ENCODE measurements around the gene UTP4. TPM values are rescaled to one million over a fixed set of nuclear protein-coding genes. Genes with fewer than 3 reads are reported as not detected.

The UTP4 gene
- total and polyA plus RNA-seq, 10 donors, result 12.6 to 37.9 (median 17.1) TPM

DNA sequence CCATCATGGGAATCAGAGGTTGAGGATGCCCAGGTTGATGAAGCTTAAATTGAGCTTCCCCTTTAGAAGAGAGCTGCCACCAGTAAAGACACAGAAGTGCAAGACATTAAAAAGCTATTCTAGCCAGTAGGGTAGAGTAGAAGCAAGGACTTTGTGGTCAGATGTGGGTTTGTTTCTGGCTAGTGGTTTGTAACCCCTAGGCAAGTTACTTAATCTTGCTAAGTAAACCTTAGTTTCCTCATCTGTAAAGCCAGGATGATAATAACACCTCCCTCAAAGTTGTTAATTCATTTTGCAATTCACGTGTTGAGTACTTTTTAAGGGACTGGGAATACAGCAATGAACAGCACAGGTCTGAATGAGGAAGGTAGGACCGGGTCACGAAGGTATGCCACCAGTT lies 58.1 kb downstream of the UTP4 start:
- Histone ChIP-seq H3K27ac (peak overlapping the region in 4 of 8 donors; percentile 11 to 59 (median 48)), H3K27me3 (replicated peaks in 1 of 7) (no peaks in the 10 kb centered on the region), H3K9me3 (no peaks in the 10 kb centered on the region), H3K36me3 (no peaks in the 10 kb centered on the region), H3K4me3 (no peak overlapping the region), H3K4me1 (peaks cover 14 to 73% (median 53%) of the 10 kb centered on the region in 6 donors)
- TF ChIP-seq, protein P1, sequence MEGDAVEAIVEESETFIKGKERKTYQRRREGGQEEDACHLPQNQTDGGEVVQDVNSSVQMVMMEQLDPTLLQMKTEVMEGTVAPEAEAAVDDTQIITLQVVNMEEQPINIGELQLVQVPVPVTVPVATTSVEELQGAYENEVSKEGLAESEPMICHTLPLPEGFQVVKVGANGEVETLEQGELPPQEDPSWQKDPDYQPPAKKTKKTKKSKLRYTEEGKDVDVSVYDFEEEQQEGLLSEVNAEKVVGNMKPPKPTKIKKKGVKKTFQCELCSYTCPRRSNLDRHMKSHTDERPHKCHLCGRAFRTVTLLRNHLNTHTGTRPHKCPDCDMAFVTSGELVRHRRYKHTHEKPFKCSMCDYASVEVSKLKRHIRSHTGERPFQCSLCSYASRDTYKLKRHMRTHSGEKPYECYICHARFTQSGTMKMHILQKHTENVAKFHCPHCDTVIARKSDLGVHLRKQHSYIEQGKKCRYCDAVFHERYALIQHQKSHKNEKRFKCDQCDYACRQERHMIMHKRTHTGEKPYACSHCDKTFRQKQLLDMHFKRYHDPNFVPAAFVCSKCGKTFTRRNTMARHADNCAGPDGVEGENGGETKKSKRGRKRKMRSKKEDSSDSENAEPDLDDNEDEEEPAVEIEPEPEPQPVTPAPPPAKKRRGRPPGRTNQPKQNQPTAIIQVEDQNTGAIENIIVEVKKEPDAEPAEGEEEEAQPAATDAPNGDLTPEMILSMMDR (IDR thresholded peaks at IDR 0.05 in 8 of 11, conservative IDR thresholded peaks at IDR 0.05 in 3 of 11), result no peak
- TF ChIP-seq POLR2AphosphoS5 (IDR thresholded peaks at IDR 0.05), result no peak
- no peak for TF ChIP-seq POLR2A (IDR thresholded peaks at IDR 0.05)
- intact Hi-C loops (cut with DNase I; ENCODE audit: low total_unique reads), result no loop called here
- no peak for DNase-seq
- WGBS, 5 donors, result 44 to 79% (median 61%) methylated on average over 3 of the region's 3 CpGs

DNA sequence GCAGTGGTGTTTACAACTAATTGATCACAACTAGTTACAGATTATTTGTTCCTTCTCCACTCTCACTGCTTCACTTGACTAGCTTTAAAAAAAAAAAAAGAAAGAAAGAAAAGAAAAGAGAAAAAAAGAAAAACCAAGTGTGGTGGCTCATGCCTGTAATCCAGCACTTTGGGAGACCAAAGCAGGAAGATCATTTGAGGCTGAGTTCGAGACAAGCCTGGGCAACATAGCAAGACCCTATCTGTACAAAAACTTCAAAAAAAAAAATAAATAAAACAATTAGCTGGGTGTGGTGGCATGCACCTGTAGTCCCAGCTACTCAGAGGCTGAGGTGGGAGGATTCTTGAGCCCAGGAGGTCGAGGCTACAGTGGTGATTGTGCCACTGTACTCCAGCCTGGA lies 58.7 kb downstream of the UTP4 start:
- Histone ChIP-seq H3K27ac (peak overlapping the region in 3 of 8 donors; percentile 44 to 59 (median 53)), H3K4me3 (no peak overlapping the region)
- TF ChIP-seq POLR2A (IDR thresholded peaks at IDR 0.05) (no peak), POLR2AphosphoS5 (IDR thresholded peaks at IDR 0.05) (no peak)
- TF ChIP-seq, protein P1 (IDR thresholded peaks at IDR 0.05 in 8 of 11, conservative IDR thresholded peaks at IDR 0.05 in 3 of 11), result no peak

DNA sequence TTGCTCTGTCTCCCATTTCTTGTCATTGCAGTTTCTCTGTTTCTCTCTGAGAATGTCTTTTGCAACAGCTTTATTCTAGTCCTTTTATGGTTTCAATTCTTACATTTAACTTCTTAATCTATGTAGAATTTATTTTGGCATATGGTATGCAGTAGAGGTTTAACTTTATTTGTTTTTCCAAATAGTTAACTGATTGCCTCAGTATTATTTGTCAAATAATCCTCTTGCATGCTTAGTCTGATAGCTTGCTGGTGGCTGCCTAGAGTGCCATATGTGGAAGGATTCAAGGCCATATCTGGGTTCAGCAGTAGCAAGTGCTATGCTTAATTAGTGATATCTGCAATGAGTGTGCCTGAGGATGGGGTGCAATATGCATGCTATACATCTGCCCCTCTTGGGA lies 61.4 kb downstream of the UTP4 start:
- Histone ChIP-seq H3K27ac (no peak overlapping the region), H3K4me3 (no peak overlapping the region), H3K36me3 (no peaks in the 10 kb centered on the region), H3K9me3 (no peaks in the 10 kb centered on the region), H3K27me3 (replicated peaks in 1 of 7) (no peaks in the 10 kb centered on the region), H3K4me1 (peaks cover 2 to 55% (median 32%) of the 10 kb centered on the region in 6 donors)
- intact Hi-C loops (cut with DNase I; ENCODE audit: low total_unique reads), result no loop called here
- DNase-seq, result no peak
- no peak for TF ChIP-seq POLR2AphosphoS5 (IDR thresholded peaks at IDR 0.05)
- TF ChIP-seq, protein P1 (IDR thresholded peaks at IDR 0.05 in 8 of 11, conservative IDR thresholded peaks at IDR 0.05 in 3 of 11), result no peak
- no peak for TF ChIP-seq POLR2A (IDR thresholded peaks at IDR 0.05)

More for the DNA sequence above, 58.7 kb downstream of the UTP4 start:
- no peaks in the 10 kb centered on the region for H3K36me3 ChIP-seq
- 84 to 95% (median 93%) methylated on average over 2 of the region's 2 CpGs for WGBS, 5 donors
- H3K9me3 ChIP-seq, result no peaks in the 10 kb centered on the region
- DNase-seq, result no peak
- intact Hi-C loops (cut with DNase I; ENCODE audit: low total_unique reads), result no loop called here
- H3K4me1 ChIP-seq, result peaks cover 11 to 72% (median 48%) of the 10 kb centered on the region in 6 donors
- H3K27me3 ChIP-seq (replicated peaks in 1 of 7), result no peaks in the 10 kb centered on the region

DNA sequence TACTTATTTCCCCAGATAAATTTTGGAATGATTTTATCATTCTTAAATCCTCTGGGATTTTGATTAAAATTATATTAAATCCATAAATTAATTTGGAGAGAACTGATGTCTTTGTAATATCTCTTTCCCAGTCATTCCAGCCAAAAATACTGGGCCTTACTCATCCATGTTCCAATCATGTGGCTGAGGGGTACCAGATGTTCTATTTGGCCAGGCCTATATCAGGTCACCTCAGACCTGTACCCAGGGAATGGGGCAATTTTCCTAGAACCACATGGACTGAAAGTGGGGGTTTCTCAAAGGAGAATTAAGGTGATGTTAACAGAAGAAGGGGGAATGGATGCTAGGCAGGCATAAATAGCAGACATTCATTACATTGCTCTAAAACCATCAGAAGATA lies 62.0 kb downstream of the UTP4 start:
- intact Hi-C loops (cut with DNase I; ENCODE audit: low total_unique reads), result no loop called here
- TF ChIP-seq, protein P1 (IDR thresholded peaks at IDR 0.05 in 8 of 11, conservative IDR thresholded peaks at IDR 0.05 in 3 of 11), result no peak
- TF ChIP-seq POLR2AphosphoS5 (IDR thresholded peaks at IDR 0.05) (no peak), POLR2A (IDR thresholded peaks at IDR 0.05) (no peak)
- H3K27me3 ChIP-seq (replicated peaks in 1 of 7), result no peaks in the 10 kb centered on the region
- no peaks in the 10 kb centered on the region for H3K9me3 ChIP-seq
- no peaks in the 10 kb centered on the region for H3K36me3 ChIP-seq
- DNase-seq, result no peak
- no peak overlapping the region for H3K4me3 ChIP-seq
- peaks cover 0 to 54% (median 28%) of the 10 kb centered on the region in 6 donors for H3K4me1 ChIP-seq
- H3K27ac ChIP-seq, result no peak overlapping the region
